Ramos (cell line): ENCODE measurements around the gene TMC1.
"Not testable (repeated sequence)": the region's sequence is repeated elsewhere in the genome, so short reads cannot be mapped to it uniquely, and the experiment has no call there.

ENCODE experiments used
- in situ Hi-C: fragments of 300-500 bp; cut with MboI; formaldehyde crosslinking; loops from one replicate; pipeline ENCODE4 v1.14.3; 2022; ENCODE audit warnings: low sequenced_read_pairs; ENCODE audit not compliant: unreplicated experiment

Gene TMC1

GRCh38 chr9:72524820-72525540, 3.6 kb downstream of the TMC1 start:
- in situ Hi-C loops = no loop called here

GRCh38 chr9:72526901-72527800, 5.7 kb downstream of the TMC1 start:
- in situ Hi-C loops = no loop called here

- in situ Hi-C loops = no loop called here
Observed at GRCh38 chr9:72527801-72528195, 6.4 kb downstream of the TMC1 start.

GRCh38 chr9:72529531-72529930, 8.1 kb downstream of the TMC1 start:
- in situ Hi-C loops = no loop called here

GRCh38 chr9:72533322-72533721, 11.9 kb downstream of the TMC1 start:
- in situ Hi-C loops = no loop called here

GRCh38 chr9:72534931-72535330, 13.5 kb downstream of the TMC1 start:
- in situ Hi-C loops = no loop called here

GRCh38 chr9:72537011-72537545, 15.7 kb downstream of the TMC1 start:
- in situ Hi-C loops = no loop called here

- in situ Hi-C loops = no loop called here
Observed at GRCh38 chr9:72537671-72538070, 16.3 kb downstream of the TMC1 start.

GRCh38 chr9:72538921-72539702, 17.7 kb downstream of the TMC1 start:
- in situ Hi-C loops = no loop called here

GRCh38 chr9:72539824-72540347, 18.5 kb downstream of the TMC1 start:
- in situ Hi-C loops = no loop called here

- in situ Hi-C loops = no loop called here
Observed at GRCh38 chr9:72540348-72540873, 19.0 kb downstream of the TMC1 start.

- in situ Hi-C loops = not testable (repeated sequence)
Observed at GRCh38 chr9:72542537-72542833, 21.1 kb downstream of the TMC1 start.

- in situ Hi-C loops = no loop called here
Observed at GRCh38 chr9:72542917-72543316, 21.5 kb downstream of the TMC1 start.

- in situ Hi-C loops = no loop called here
Observed at GRCh38 chr9:72551306-72551705, 29.9 kb downstream of the TMC1 start.

- in situ Hi-C loops = no loop called here
Observed at GRCh38 chr9:72552356-72552755, 30.9 kb downstream of the TMC1 start.

- in situ Hi-C loops = no loop called here
Observed at GRCh38 chr9:72554221-72554641, 32.8 kb downstream of the TMC1 start.

GRCh38 chr9:72557549-72557948, 36.1 kb downstream of the TMC1 start:
- in situ Hi-C loops = no loop called here

GRCh38 chr9:72560086-72560485, 38.7 kb downstream of the TMC1 start:
- in situ Hi-C loops = no loop called here

- in situ Hi-C loops = no loop called here
Observed at GRCh38 chr9:72563806-72564205, 42.4 kb downstream of the TMC1 start.
